GM19099 (cell line): Measurements from ENCODE around the gene RGS17.

Experiments
- POLR2A ChIP-seq: IDR thresholded peaks from 3 replicates; pipeline ENCODE4 v1.6.1; 2011; ENCODE audit warnings: low read depth; ENCODE audit not compliant: insufficient read length; ENCODE audit errors: extremely low read depth

Gene RGS17

GRCh38 chr6:152959333-152959732, 171.7 kb downstream of the RGS17 start:
- no peak for TF ChIP-seq POLR2A

- no peak for TF ChIP-seq POLR2A
Measured at GRCh38 chr6:152957796-152958195, 173.3 kb downstream of the RGS17 start.
